Hepatocyte (in vitro differentiated cells): Measurements from ENCODE around the gene ADISSP.

Experiments
- EZH2 ChIP-seq: fragments of 200-600 bp; sonication (generic); IDR thresholded peaks from 2 replicates; pipeline ENCODE4 v1.6.1; 2016; ENCODE audit warnings: antibody characterized with exemption, mild to moderate bottlenecking, borderline replicate concordance
- EZH2phosphoT487 ChIP-seq: fragments of 200-600 bp; sonication (generic); IDR thresholded peaks from one replicate; pipeline ENCODE4 v1.6.1; 2018; ENCODE audit warnings: antibody characterized with exemption, mild to moderate bottlenecking, low read depth, moderate library complexity; ENCODE audit not compliant: unreplicated experiment, severe bottlenecking
- TF ChIP-seq, protein P1 (sequence below): fragments of 200-600 bp; sonication (generic); IDR thresholded peaks from 2 replicates; pipeline ENCODE4 v1.5.1; 2016; ENCODE audit warnings: antibody characterized with exemption, mild to moderate bottlenecking; ENCODE audit not compliant: poor library complexity

DNA sequence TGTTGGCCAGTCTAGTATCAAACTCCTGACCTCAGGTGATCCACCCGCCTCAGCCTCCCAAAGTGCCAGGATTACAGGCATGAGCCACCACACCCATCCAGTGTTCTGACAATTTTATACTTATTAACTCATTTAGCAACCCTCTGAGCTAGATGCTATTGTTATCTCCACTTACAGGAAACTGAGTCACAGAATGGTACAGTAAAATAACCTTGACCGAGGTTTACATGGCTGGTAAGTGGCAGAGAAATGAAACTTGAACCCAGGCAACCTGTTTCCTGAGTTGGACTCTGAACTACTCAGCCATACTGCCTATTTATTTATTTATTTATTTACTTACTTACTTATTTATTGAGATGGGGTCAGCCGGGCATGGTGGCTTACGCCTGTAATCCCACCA is 48.5 kb downstream of the ADISSP start:
- TF ChIP-seq, protein P1, sequence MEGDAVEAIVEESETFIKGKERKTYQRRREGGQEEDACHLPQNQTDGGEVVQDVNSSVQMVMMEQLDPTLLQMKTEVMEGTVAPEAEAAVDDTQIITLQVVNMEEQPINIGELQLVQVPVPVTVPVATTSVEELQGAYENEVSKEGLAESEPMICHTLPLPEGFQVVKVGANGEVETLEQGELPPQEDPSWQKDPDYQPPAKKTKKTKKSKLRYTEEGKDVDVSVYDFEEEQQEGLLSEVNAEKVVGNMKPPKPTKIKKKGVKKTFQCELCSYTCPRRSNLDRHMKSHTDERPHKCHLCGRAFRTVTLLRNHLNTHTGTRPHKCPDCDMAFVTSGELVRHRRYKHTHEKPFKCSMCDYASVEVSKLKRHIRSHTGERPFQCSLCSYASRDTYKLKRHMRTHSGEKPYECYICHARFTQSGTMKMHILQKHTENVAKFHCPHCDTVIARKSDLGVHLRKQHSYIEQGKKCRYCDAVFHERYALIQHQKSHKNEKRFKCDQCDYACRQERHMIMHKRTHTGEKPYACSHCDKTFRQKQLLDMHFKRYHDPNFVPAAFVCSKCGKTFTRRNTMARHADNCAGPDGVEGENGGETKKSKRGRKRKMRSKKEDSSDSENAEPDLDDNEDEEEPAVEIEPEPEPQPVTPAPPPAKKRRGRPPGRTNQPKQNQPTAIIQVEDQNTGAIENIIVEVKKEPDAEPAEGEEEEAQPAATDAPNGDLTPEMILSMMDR, result no peak
- no peak for TF ChIP-seq EZH2
- no peak for TF ChIP-seq EZH2phosphoT487
